H1 (cell line): ENCODE measurements around the gene KCTD17. TPM values are rescaled to one million over a fixed set of nuclear protein-coding genes. Genes with fewer than 3 reads are reported as not detected.
A peak's percentile ranks its signal among the peaks of the same experiment; 100 is the strongest.

Source experiments
- CTCF ChIA-PET: fragments of 300-600 bp; sonication (Branson Sonifier 250); formaldehyde crosslinking; loops from one replicate; lab custom pipeline; 2021; ENCODE audit not compliant: partially characterized antibody; lab: Charles Lee
- POLR2A ChIA-PET: fragments of 300-600 bp; sonication (Branson Sonifier 250); formaldehyde crosslinking; loops from one replicate; lab custom pipeline; 2021; ENCODE audit warnings: inconsistent platforms; ENCODE audit not compliant: partially characterized antibody; lab: Charles Lee
- DNase-seq, 2 experiments: peaks; one replicate each; pipeline versions ENCODE4 v3.0.0 to v3.0.0-alpha.2; 2010 to 2022; ENCODE audit warnings: low spot score in 2 of 2, low read depth in 1 of 2, mixed read lengths in 1 of 2
- FAIRE-seq: peaks from 2 replicates; lab custom pipeline; 2011; peaks lifted over from hg19 to GRCh38; lab: Jason Lieb, UNC
- H2AFZ ChIP-seq: 2 replicates; pipeline ENCODE4 v1.8.1; 2012; ENCODE audit warnings: low read length, inconsistent platforms
- H2AK5ac ChIP-seq: 2 replicates; pipeline ENCODE4 v1.6.1; 2013; ENCODE audit warnings: low read depth, low read length
- H2BK120ac ChIP-seq: replicated peaks from 2 replicates; pipeline ENCODE3; 2013; ENCODE audit warnings: low read depth, low read length, inconsistent platforms
- H2BK12ac ChIP-seq: 2 replicates; pipeline ENCODE4 v1.6.1; 2013; ENCODE audit warnings: low read depth, low read length
- H2BK15ac ChIP-seq: 2 replicates; pipeline ENCODE4 v1.6.1; 2013; ENCODE audit warnings: low read length
- H2BK20ac ChIP-seq: 2 replicates; pipeline ENCODE4 v1.6.1; 2013; ENCODE audit warnings: low read length
- H2BK5ac ChIP-seq: 2 replicates; pipeline ENCODE4 v1.6.1; 2013; ENCODE audit warnings: low read depth, low read length
- H3K14ac ChIP-seq: 2 replicates; pipeline ENCODE4 v1.6.1; 2013; ENCODE audit warnings: inconsistent platforms; ENCODE audit not compliant: insufficient read length
- H3K18ac ChIP-seq: 2 replicates; pipeline ENCODE4 v1.6.1; 2013; ENCODE audit warnings: low read length; ENCODE audit errors: extremely low read depth
- H3K23ac ChIP-seq: 2 replicates; pipeline ENCODE4 v1.6.1; 2013; ENCODE audit warnings: inconsistent platforms; ENCODE audit not compliant: insufficient read length
- H3K23me2 ChIP-seq: 2 replicates; pipeline ENCODE4 v1.6.1; 2013; ENCODE audit warnings: low read depth, low read length
- H3K27ac ChIP-seq: 2 replicates; pipeline ENCODE4 v1.6.1; 2011; ENCODE audit warnings: low read depth, low read length, inconsistent platforms
- H3K27me3 ChIP-seq, 4 experiments: replicated peaks in 1 of 4; 1 replicate in 1 of 4; 2 replicates in 3 of 4; pipeline versions ENCODE4 v1.6.1 to v1.8.1; 2011 to 2013; ENCODE audit warnings: low read length in 3 of 4, mild to moderate bottlenecking in 3 of 4, inconsistent platforms in 2 of 4, mixed read lengths in 2 of 4, moderate library complexity in 1 of 4; ENCODE audit not compliant: control insufficient read depth in 3 of 4, insufficient read depth in 3 of 4; ENCODE audit errors: extremely low read depth in 1 of 4
- H3K36me3 ChIP-seq, 4 experiments: 2 replicates each; pipeline versions ENCODE4 v1.6.1 to v1.8.1; 2011 to 2013; ENCODE audit warnings: mild to moderate bottlenecking in 4 of 4, low read length in 3 of 4, moderate library complexity in 2 of 4, control low read depth in 1 of 4, inconsistent platforms in 1 of 4; ENCODE audit not compliant: insufficient read depth in 4 of 4, control insufficient read depth in 2 of 4
- H3K4ac ChIP-seq: replicated peaks from 2 replicates; pipeline ENCODE3; 2013; ENCODE audit warnings: low read length, low read depth, mixed read lengths, inconsistent platforms; ENCODE audit not compliant: insufficient read length
- H3K4me1 ChIP-seq, 4 experiments: replicated peaks in 1 of 4; 1 replicate in 1 of 4; 2 replicates in 3 of 4; pipeline versions ENCODE4 v1.6.1 to v1.8.1; 2011 to 2013; ENCODE audit warnings: low read length in 3 of 4, inconsistent platforms in 2 of 4, mixed read lengths in 1 of 4; ENCODE audit not compliant: insufficient read depth in 4 of 4, control insufficient read depth in 3 of 4
- H3K4me2 ChIP-seq, 2 experiments: 2 replicates each; pipeline versions ENCODE4 v1.6.1 to v1.8.1; 2011 to 2013; ENCODE audit warnings: low read depth in 2 of 2, low read length in 2 of 2, control low read depth in 1 of 2, inconsistent platforms in 1 of 2, mild to moderate bottlenecking in 1 of 2; ENCODE audit not compliant: insufficient read depth in 1 of 2
- H3K4me3 ChIP-seq, 4 experiments: fragments of 200-600, 300-600 bp in 1 of 4; sonication (generic), shearing (Covaris generic), sonication (Bioruptor Twin) in 1 of 4; 2 replicates each; pipeline versions ENCODE4 v1.5.1 to v1.8.1; 2011 to 2016; ENCODE audit warnings: low read length in 4 of 4, low read depth in 3 of 4, control low read depth in 2 of 4, inconsistent platforms in 2 of 4, mild to moderate bottlenecking in 2 of 4, mixed read lengths in 1 of 4, moderate library complexity in 1 of 4; ENCODE audit not compliant: insufficient read depth in 2 of 4; ENCODE audit errors: extremely low read depth in 1 of 4
- H3K56ac ChIP-seq: replicated peaks from 2 replicates; pipeline ENCODE3; 2013; ENCODE audit warnings: low read depth, mild to moderate bottlenecking, mixed read lengths, low read length, inconsistent platforms; ENCODE audit not compliant: insufficient read length
- H3K79me1 ChIP-seq: 2 replicates; pipeline ENCODE4 v1.6.1; 2013; ENCODE audit warnings: low read depth, low read length, control low read depth
- H3K79me2 ChIP-seq, 2 experiments: 2 replicates each; pipeline versions ENCODE4 v1.6.1 to v1.8.1; 2012 to 2013; ENCODE audit warnings: low read length in 2 of 2, mild to moderate bottlenecking in 2 of 2, inconsistent platforms in 1 of 2; ENCODE audit not compliant: insufficient read depth in 2 of 2, control insufficient read depth in 1 of 2
- H3K9ac ChIP-seq, 4 experiments: replicated peaks in 1 of 4; 1 replicate in 1 of 4; 2 replicates in 3 of 4; pipeline versions ENCODE4 v1.6.1 to v1.8.1; 2011 to 2013; ENCODE audit warnings: low read depth in 3 of 4, low read length in 3 of 4, control low read depth in 2 of 4, mild to moderate bottlenecking in 2 of 4, moderate library complexity in 2 of 4, inconsistent platforms in 1 of 4; ENCODE audit errors: extremely low read depth in 1 of 4
- H3K9me3 ChIP-seq, 2 experiments: 2 replicates each; pipeline versions ENCODE4 v1.6.1 to v1.8.1; 2012 to 2013; ENCODE audit warnings: mild to moderate bottlenecking in 2 of 2, moderate library complexity in 2 of 2, control low read depth in 1 of 2, inconsistent platforms in 1 of 2, low read depth in 1 of 2, low read length in 1 of 2, mixed read lengths in 1 of 2; ENCODE audit not compliant: insufficient read depth in 2 of 2
- H4K20me1 ChIP-seq, 2 experiments: replicated peaks in 1 of 2; 2 replicates each; pipeline versions ENCODE3 to v1.8.1; 2011 to 2013; ENCODE audit warnings: inconsistent platforms in 2 of 2, low read length in 2 of 2, mild to moderate bottlenecking in 1 of 2; ENCODE audit not compliant: insufficient read depth in 2 of 2, control insufficient read depth in 1 of 2
- H4K5ac ChIP-seq: 2 replicates; pipeline ENCODE4 v1.6.1; 2013; ENCODE audit warnings: low read length, low read depth, mixed read lengths, inconsistent platforms; ENCODE audit not compliant: insufficient read length
- H4K8ac ChIP-seq: 2 replicates; pipeline ENCODE4 v1.8.0; 2013; ENCODE audit warnings: mild to moderate bottlenecking, moderate library complexity, low read length, inconsistent platforms; ENCODE audit not compliant: insufficient read depth; ENCODE audit errors: extremely low read depth
- H4K91ac ChIP-seq: replicated peaks from 2 replicates; pipeline ENCODE3; 2013; ENCODE audit warnings: low read length, mixed read lengths, inconsistent platforms; ENCODE audit not compliant: insufficient read length
- BCL11A ChIP-seq, 2 experiments: IDR thresholded peaks; one replicate each; pipeline ENCODE4 v1.6.1; 2011; ENCODE audit warnings: low read depth in 2 of 2, low read length in 2 of 2, mild to moderate bottlenecking in 2 of 2
- EZH2 ChIP-seq: fragments of 200-600 bp; sonication (generic); IDR thresholded peaks from 2 replicates; pipeline ENCODE4 v1.7.1; 2012; ENCODE audit warnings: low read depth, mild to moderate bottlenecking, moderate library complexity, low read length, inconsistent platforms; ENCODE audit not compliant: severe bottlenecking
- JUND ChIP-seq: IDR thresholded peaks from 2 replicates; pipeline ENCODE4 v1.6.1; 2011; ENCODE audit warnings: mild to moderate bottlenecking, improper control_type of control experiment, low read length
- POLR2A ChIP-seq, 2 experiments: IDR thresholded peaks; 1 replicate in 1 of 2; 2 replicates in 1 of 2; pipeline ENCODE4 v1.6.1; 2011; ENCODE audit warnings: low read depth in 2 of 2, low read length in 2 of 2, mild to moderate bottlenecking in 2 of 2; ENCODE audit errors: control extremely low read depth in 1 of 2
- RNF2 ChIP-seq: fragments of 200-900, 300-1000 bp; sonication (generic); IDR thresholded peaks from 2 replicates; pipeline ENCODE4 v1.7.1; 2016; ENCODE audit warnings: borderline replicate concordance, low read depth, mild to moderate bottlenecking, antibody characterized with exemption, low read length; ENCODE audit not compliant: poor library complexity, severe bottlenecking; ENCODE audit errors: missing control alignments
- SAP30 ChIP-seq: fragments of 300-600 bp; sonication (generic); IDR thresholded peaks from 2 replicates; pipeline ENCODE4 v1.7.1; 2012; ENCODE audit warnings: low read length, moderate library complexity, mild to moderate bottlenecking, inconsistent platforms; ENCODE audit not compliant: insufficient read depth, insufficient replicate concordance
- SIRT6 ChIP-seq: IDR thresholded peaks from one replicate; pipeline ENCODE4 v1.7.1; 2012; ENCODE audit warnings: low read length, inconsistent platforms
- SP2 ChIP-seq: IDR thresholded peaks from 2 replicates; pipeline ENCODE4 v1.6.1; 2012; ENCODE audit warnings: mild to moderate bottlenecking, low read length, inconsistent platforms
- SRF ChIP-seq: IDR thresholded peaks from 2 replicates; pipeline ENCODE4 v1.6.1; 2011; ENCODE audit warnings: mild to moderate bottlenecking, low read depth, low read length, moderate library complexity
- TEAD4 ChIP-seq: IDR thresholded peaks from 2 replicates; pipeline ENCODE4 v1.6.1; 2012; ENCODE audit warnings: low read depth, low read length, inconsistent platforms, mixed read lengths
- ZNF274 ChIP-seq: IDR thresholded peaks from 2 replicates; pipeline ENCODE4 v1.7.0; 2012; ENCODE audit warnings: low read length, borderline replicate concordance; ENCODE audit errors: extremely low read depth
- WGBS, 2 experiments: shearing (Covaris generic) in 1 of 2; methylation state at CpG; one replicate each; pipeline versions ENCODE4 v1.1.6 to v1.1.7; 2013 to 2015; ENCODE audit warnings: low lambda C conversion rate in 2 of 2, mixed read lengths in 2 of 2, inconsistent platforms in 1 of 2, low coverage in 1 of 2, missing lambda C conversion rate in 1 of 2; ENCODE audit not compliant: insufficient replicate concordance in 2 of 2, insufficient coverage in 1 of 2, insufficient read length in 1 of 2; ENCODE audit errors: extremely low coverage in 1 of 2, missing lambda C conversion rate in 1 of 2; 5-methylcytosine and 5-hydroxymethylcytosine counted together
- polyA plus RNA-seq, 7 experiments: library from polyadenylated mRNA; depleted of rRNA in 3 of 7; stranded (reverse) in 5 of 7; unstranded in 2 of 7; fragments of >200 nt in 5 of 7; fragments of 200-250 nt in 2 of 7; gene quantifications; 1 replicate in 5 of 7; 2 replicates in 1 of 7; 4 replicates in 1 of 7; pipeline versions ENCODE4 v1.2.1 to v1.2.3, GENCODE V29; 2011 to 2013; ENCODE audit warnings: missing spikeins in 2 of 7, mixed read lengths in 2 of 7
- total RNA-seq: library from RNA; stranded (reverse); fragmentation: NEBNext Ultra II Directional; extraction: Animal tissue kit (Norgen Biotek cat#: 25700); gene quantifications from 2 replicates; pipeline ENCODE4 v1.2.1, GENCODE V29; 2021

Gene KCTD17
- total and polyA plus RNA-seq, 2 of the 8 experiments (the other 6 are each of a cell fraction or from before 2014, with no cell fraction given), result 39.4 to 44.0 TPM

GRCh38 chr22:37072673-37073072, 21.1 kb downstream of the KCTD17 start:
- Histone ChIP-seq H2BK12ac (no peak overlapping the region), H3K4me3 (no peak overlapping the region), H3K4ac (no peak overlapping the region), H3K27me3 (peaks cover 14 to 61% (median 49%) of the 10 kb centered on the region in 4 experiments), H3K14ac (no peak overlapping the region), H3K9ac (no peak overlapping the region), H3K36me3 (no peaks in the 10 kb centered on the region), H3K23me2 (peaks cover 19% of the 10 kb centered on the region; the same call in 1 of the 2 replicates), H3K27ac (no peak overlapping the region), H4K5ac (no peak overlapping the region), H3K18ac (no peak overlapping the region), H3K23ac (no peak overlapping the region), H3K4me2 (no peak overlapping the region), H3K56ac (peak overlapping the region; percentile 73), H2BK20ac (no peak overlapping the region), H3K9me3 (peaks cover 0 to 3% of the 10 kb centered on the region in 2 experiments; a peak in 2 of 4 replicates), H2AK5ac (peak overlapping the region; percentile 91), H4K8ac (no peak overlapping the region), H3K79me2 (no peaks in the 10 kb centered on the region), H2BK15ac (no peak overlapping the region), H4K91ac (no peak overlapping the region), H2AFZ (no peak overlapping the region), H3K4me1 (peaks cover 2 to 9% (median 5%) of the 10 kb centered on the region in 4 experiments; a peak in 3 of 7 replicates), H3K79me1 (no peaks in the 10 kb centered on the region), H2BK120ac (no peak overlapping the region), H4K20me1 (peaks cover 2 to 13% of the 10 kb centered on the region in 2 experiments), H2BK5ac (no peak overlapping the region)
- ChIA-PET CTCF (no interaction called here), POLR2A (no interaction called here)
- 88 to 100% methylated on average over 8 of the region's 8 CpGs for WGBS, 2 experiments
- TF ChIP-seq BCL11A (IDR thresholded peaks at IDR 0.05; ENCODE audit: low read depth in 2 of 2, low read length in 2 of 2) (no peak), SIRT6 (no peak), SP2 (no peak), SRF (no peak), POLR2A (IDR thresholded peaks at IDR 0.05; ENCODE audit: control extremely low read depth in 1 of 2, low read depth in 2 of 2, low read length in 2 of 2) (no peak), JUND (no peak), RNF2 (no peak), TEAD4 (no peak), EZH2 (no peak), ZNF274 (no peak), SAP30 (no peak)
- DNase-seq (no peak), FAIRE-seq (no peak)
